Endothelial cell of umbilical vein (primary cell): Measurements from ENCODE around the gene SUGP1.

Experiments used
- CTCF ChIP-seq, 2 donors: IDR thresholded peaks; 1 replicate in 1 of 2; 2 replicates in 1 of 2; pipeline ENCODE4 v1.5.1; 2011; ENCODE audit warnings: low read length in 2 of 2, mild to moderate bottlenecking in 2 of 2, moderate library complexity in 2 of 2, control low read depth in 1 of 2, inconsistent platforms in 1 of 2, low read depth in 1 of 2; ENCODE audit not compliant: insufficient read depth in 1 of 2; ENCODE audit errors: extremely low read depth in 1 of 2
- EZH2 ChIP-seq: IDR thresholded peaks from 2 replicates; pipeline ENCODE4 v1.6.1; 2012; ENCODE audit warnings: borderline replicate concordance, low read depth, mild to moderate bottlenecking, moderate library complexity, low read length, inconsistent platforms; ENCODE audit not compliant: severe bottlenecking
- FOS ChIP-seq: IDR thresholded peaks from 2 replicates; pipeline ENCODE4 v1.6.1; 2011; ENCODE audit warnings: mild to moderate bottlenecking, low read length, moderate library complexity, borderline replicate concordance; ENCODE audit not compliant: insufficient read depth
- GATA2 ChIP-seq: IDR thresholded peaks from 2 replicates; pipeline ENCODE4 v1.7.0; 2011; ENCODE audit warnings: low read depth, mild to moderate bottlenecking, moderate library complexity, mixed read lengths, low read length; ENCODE audit not compliant: insufficient read length, insufficient read depth
- JUN ChIP-seq: IDR thresholded peaks from 2 replicates; pipeline ENCODE4 v1.6.1; 2011; ENCODE audit warnings: borderline replicate concordance, low read depth; ENCODE audit not compliant: insufficient read length, insufficient read depth
- MAX ChIP-seq: IDR thresholded peaks from 2 replicates; pipeline ENCODE4 v1.6.1; 2011; ENCODE audit not compliant: insufficient read depth, insufficient read length
- MYC ChIP-seq: IDR thresholded peaks from one replicate; pipeline ENCODE4 v1.6.1; 2011; ENCODE audit warnings: mild to moderate bottlenecking, low read depth, low read length
- POLR2A ChIP-seq: IDR thresholded peaks from 2 replicates; pipeline ENCODE4 v1.6.1; 2012; ENCODE audit warnings: low read depth, mild to moderate bottlenecking, control low read depth, low read length
- POLR2AphosphoS5 ChIP-seq: IDR thresholded peaks from 2 replicates; pipeline ENCODE4 v1.6.1; 2012; ENCODE audit warnings: low read depth, mild to moderate bottlenecking, control low read depth, low read length, moderate library complexity; ENCODE audit not compliant: insufficient read depth

- no peak for TF ChIP-seq CTCF (IDR thresholded peaks at IDR 0.05; ENCODE audit: extremely low read depth in 1 of 2, insufficient read depth in 1 of 2, low read depth in 1 of 2, low read length in 2 of 2)
- no peak for TF ChIP-seq MAX
- TF ChIP-seq EZH2 = no peak
- TF ChIP-seq POLR2A = no peak
- peak; percentile 16 for TF ChIP-seq POLR2AphosphoS5
- TF ChIP-seq GATA2 = no peak
- no peak for TF ChIP-seq JUN
- no peak for TF ChIP-seq MYC
- TF ChIP-seq FOS = no peak
These were observed 28.0 kb upstream of the SUGP1 start for GRCh38 chr19:19348266-19348665.
